AG09319 (cell line): Measurements from ENCODE around the gene LRRC14B.
"Not testable (repeated sequence)": the region's sequence is repeated elsewhere in the genome, so short reads cannot be mapped to it uniquely, and the experiment has no call there.

Experiments used
- DNase-seq: peaks from one replicate; pipeline ENCODE4 v3.0.0-alpha.2; 2010; ENCODE audit warnings: low read depth; ENCODE audit errors: extremely low read depth
- CTCF ChIP-seq: IDR thresholded peaks from 2 replicates; pipeline ENCODE4 v1.5.1; 2011; ENCODE audit warnings: low read depth, mild to moderate bottlenecking, inconsistent platforms, low read length, moderate library complexity

The LRRC14B gene

DNA sequence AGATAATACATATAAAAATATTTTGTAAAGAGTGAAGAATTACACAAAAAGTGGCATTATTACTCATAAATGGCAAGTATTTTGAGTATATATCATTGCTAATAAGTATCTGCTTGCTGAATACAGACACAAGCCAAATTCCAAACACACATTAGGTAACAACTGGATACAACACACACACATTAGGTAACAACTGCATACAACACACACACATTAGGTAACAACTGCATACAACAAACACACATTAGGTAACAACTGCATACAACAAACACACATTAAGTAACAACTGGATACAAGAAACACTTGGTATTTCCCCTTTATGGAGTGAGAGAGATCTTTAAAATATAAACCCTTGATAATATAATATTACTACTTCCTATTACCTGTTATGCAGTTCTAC is 13.2 kb downstream of the LRRC14B start:
- TF ChIP-seq CTCF: no peak

DNA sequence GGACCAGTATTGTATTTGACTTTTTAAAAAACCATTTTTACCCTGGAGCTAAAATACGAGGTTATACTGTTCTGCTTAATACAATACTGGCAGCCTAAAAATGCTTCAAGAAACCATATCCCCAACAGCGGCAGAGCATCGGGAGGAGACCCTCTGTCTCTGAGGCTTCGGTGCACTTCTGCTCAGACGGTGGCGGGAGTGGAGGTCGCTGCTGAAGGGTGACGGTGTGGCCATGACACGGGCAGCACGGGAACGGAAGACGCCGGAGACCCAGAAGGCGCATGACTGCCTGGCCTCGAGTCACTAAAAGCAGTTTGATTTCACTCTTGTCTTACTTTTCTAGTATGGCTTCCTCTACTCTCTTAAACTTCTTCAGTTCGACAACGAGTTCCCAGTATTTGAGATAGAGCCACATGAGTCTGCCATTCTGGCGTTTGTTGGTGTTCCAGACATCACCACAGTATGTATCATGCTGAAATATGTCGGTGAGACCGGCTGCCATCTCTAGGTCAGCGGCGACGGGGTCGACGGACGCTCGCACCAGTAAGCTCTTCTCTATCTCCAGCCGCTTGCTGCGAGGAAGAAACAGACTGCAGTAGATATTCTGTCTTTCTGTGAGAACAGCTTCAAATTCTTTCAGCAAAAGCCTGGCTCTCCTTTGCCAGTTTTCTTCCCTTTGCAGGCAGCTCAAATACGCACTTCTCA is 13.8 kb downstream of the LRRC14B start:
- no peak for TF ChIP-seq CTCF

More for the DNA sequence above, 13.2 kb downstream of the LRRC14B start:
- DNase-seq: no peak

GRCh38 chr5:206406-206805 is 15.1 kb downstream of the LRRC14B start:
- no peak for DNase-seq
- no peak for TF ChIP-seq CTCF

More for the DNA sequence above, 13.8 kb downstream of the LRRC14B start:
- no peak for DNase-seq

GRCh38 chr5:206927-207536 is 15.7 kb downstream of the LRRC14B start:
- TF ChIP-seq CTCF: no peak
- DNase-seq: no peak

DNA sequence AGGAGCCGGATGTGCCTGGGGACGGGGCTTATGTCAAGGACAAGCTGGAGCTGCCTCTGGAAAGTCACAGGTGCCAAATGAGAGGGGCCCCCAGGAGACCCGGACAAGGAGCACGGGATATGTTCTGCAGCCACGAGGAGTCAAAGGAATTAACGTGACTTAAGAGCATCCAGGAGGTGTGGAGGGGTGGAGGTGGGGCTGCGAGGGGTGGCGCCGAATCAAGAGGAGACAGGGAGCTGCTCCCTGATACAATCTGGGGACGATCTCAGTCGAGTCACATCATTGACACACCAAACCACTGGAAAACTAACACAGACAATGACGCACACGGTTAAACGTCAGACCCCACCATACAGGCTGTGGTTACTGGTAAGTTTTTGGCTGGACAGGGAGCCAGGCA is 16.3 kb downstream of the LRRC14B start:
- TF ChIP-seq CTCF: no peak
- DNase-seq: no peak

GRCh38 chr5:208449-209114 is 17.3 kb downstream of the LRRC14B start:
- no peak for DNase-seq
- no peak for TF ChIP-seq CTCF

- TF ChIP-seq CTCF: no peak
- DNase-seq: no peak
Measured at GRCh38 chr5:213803-214395, 22.6 kb downstream of the LRRC14B start.

- DNase-seq: not testable (repeated sequence)
Measured at GRCh38 chr5:215256-215655, 24.0 kb downstream of the LRRC14B start.

DNA sequence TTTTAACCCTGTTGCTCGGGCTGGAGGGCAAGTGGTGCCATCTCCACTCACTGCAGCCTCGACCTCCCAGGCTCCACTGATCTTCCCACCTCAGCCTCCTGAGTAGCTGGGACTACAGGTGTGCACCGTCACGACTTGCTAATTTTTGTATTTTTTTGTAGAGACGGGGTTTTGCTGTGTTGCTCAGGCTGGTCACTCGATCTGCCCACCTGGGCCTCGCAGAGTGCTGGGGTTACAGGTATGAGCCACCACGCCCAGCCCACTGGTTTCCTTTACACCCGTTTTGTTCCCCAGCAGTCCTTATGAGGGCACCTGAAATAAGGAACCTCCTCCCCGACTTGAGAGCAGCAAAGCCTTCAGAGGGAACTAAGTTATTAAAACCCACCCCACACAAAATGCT is 24.8 kb downstream of the LRRC14B start:
- not testable (repeated sequence) for DNase-seq
